Trophoblast cell (in vitro differentiated cells and primary cell): Measurements from ENCODE around the gene PRR5.

Experiments used
- DNase-seq, 2 donors: peaks; one replicate each; pipeline ENCODE4 v3.0.0-alpha.2; 2016
- H2AFZ ChIP-seq: 2 replicates; pipeline ENCODE4 v1.6.1; 2013; ENCODE audit warnings: low read length, moderate library complexity, mild to moderate bottlenecking; ENCODE audit not compliant: insufficient read depth, poor library complexity
- H2AK5ac ChIP-seq: 2 replicates; pipeline ENCODE4 v1.6.1; 2013; ENCODE audit warnings: mild to moderate bottlenecking, low read length
- H2BK120ac ChIP-seq: 2 replicates; pipeline ENCODE4 v1.6.1; 2013; ENCODE audit warnings: low read length, mild to moderate bottlenecking, moderate library complexity; ENCODE audit not compliant: insufficient read depth, poor library complexity
- H2BK12ac ChIP-seq: 2 replicates; pipeline ENCODE4 v1.6.1; 2013; ENCODE audit warnings: mild to moderate bottlenecking, low read length, moderate library complexity
- H2BK5ac ChIP-seq: 2 replicates; pipeline ENCODE4 v1.6.1; 2013; ENCODE audit warnings: low read length, low read depth, moderate library complexity, mild to moderate bottlenecking; ENCODE audit not compliant: poor library complexity
- H3K14ac ChIP-seq: 2 replicates; pipeline ENCODE4 v1.6.1; 2013; ENCODE audit warnings: mild to moderate bottlenecking, low read length
- H3K18ac ChIP-seq: 2 replicates; pipeline ENCODE4 v1.6.1; 2013; ENCODE audit warnings: mild to moderate bottlenecking, low read length
- H3K23ac ChIP-seq: 2 replicates; pipeline ENCODE4 v1.6.1; 2013; ENCODE audit warnings: low read length
- H3K27ac ChIP-seq: 2 replicates; pipeline ENCODE4 v1.5.1; 2013; ENCODE audit warnings: low read depth, mild to moderate bottlenecking, inconsistent platforms, low read length, moderate library complexity
- H3K27me3 ChIP-seq: 2 replicates; pipeline ENCODE4 v1.6.1; 2013; ENCODE audit warnings: inconsistent platforms, mild to moderate bottlenecking, low read length, moderate library complexity; ENCODE audit not compliant: insufficient read depth
- H3K36me3 ChIP-seq, 2 experiments: 1 replicate in 1 of 2; 2 replicates in 1 of 2; pipeline ENCODE4 v1.6.1; 2013; ENCODE audit warnings: low read length in 2 of 2, mild to moderate bottlenecking in 2 of 2, moderate library complexity in 1 of 2; ENCODE audit not compliant: insufficient read depth in 2 of 2, control insufficient read depth in 1 of 2
- H3K4ac ChIP-seq: 2 replicates; pipeline ENCODE4 v1.6.1; 2013; ENCODE audit warnings: low read depth, mild to moderate bottlenecking, low read length, moderate library complexity
- H3K4me1 ChIP-seq, 2 experiments: 1 replicate in 1 of 2; 2 replicates in 1 of 2; pipeline ENCODE4 v1.6.1; 2013; ENCODE audit warnings: low read length in 2 of 2, mild to moderate bottlenecking in 2 of 2, moderate library complexity in 1 of 2; ENCODE audit not compliant: insufficient read depth in 2 of 2, control insufficient read depth in 1 of 2
- H3K4me2 ChIP-seq: 2 replicates; pipeline ENCODE4 v1.6.1; 2013; ENCODE audit warnings: inconsistent platforms, mild to moderate bottlenecking, low read length, moderate library complexity
- H3K4me3 ChIP-seq: 2 replicates; pipeline ENCODE4 v1.5.1; 2013; ENCODE audit warnings: mild to moderate bottlenecking, low read depth, low read length, inconsistent platforms
- H3K79me1 ChIP-seq: one replicate; pipeline ENCODE4 v1.6.1; 2013; ENCODE audit warnings: low read length
- H3K79me2 ChIP-seq: 2 replicates; pipeline ENCODE4 v1.6.1; 2013; ENCODE audit warnings: low read length, mild to moderate bottlenecking; ENCODE audit not compliant: control insufficient read depth, insufficient read depth, poor library complexity
- H3K9ac ChIP-seq: 2 replicates; pipeline ENCODE4 v1.6.1; 2013; ENCODE audit warnings: mild to moderate bottlenecking, low read length
- H3K9me3 ChIP-seq: 2 replicates; pipeline ENCODE4 v1.6.1; 2013; ENCODE audit warnings: low read depth, mild to moderate bottlenecking, control low read depth, inconsistent platforms, low read length; ENCODE audit not compliant: insufficient read depth
- H4K12ac ChIP-seq: 2 replicates; pipeline ENCODE4 v1.6.1; 2013; ENCODE audit warnings: low read depth, mild to moderate bottlenecking, low read length, moderate library complexity
- H4K8ac ChIP-seq: 2 replicates; pipeline ENCODE4 v1.6.1; 2013; ENCODE audit warnings: low read depth, mild to moderate bottlenecking, low read length, moderate library complexity
- H4K91ac ChIP-seq: one replicate; pipeline ENCODE4 v1.6.1; 2013; ENCODE audit warnings: low read depth, mild to moderate bottlenecking, low read length, moderate library complexity
- WGBS: extraction: QIAGEN DNeasy Blood & Tissue Kit; methylation state at CpG from one replicate; pipeline ENCODE4 v1.1.7; 2013; ENCODE audit warnings: missing lambda C conversion rate; ENCODE audit not compliant: insufficient read length, insufficient coverage; ENCODE audit errors: extremely low coverage; 5-methylcytosine and 5-hydroxymethylcytosine counted together

Gene PRR5

DNA sequence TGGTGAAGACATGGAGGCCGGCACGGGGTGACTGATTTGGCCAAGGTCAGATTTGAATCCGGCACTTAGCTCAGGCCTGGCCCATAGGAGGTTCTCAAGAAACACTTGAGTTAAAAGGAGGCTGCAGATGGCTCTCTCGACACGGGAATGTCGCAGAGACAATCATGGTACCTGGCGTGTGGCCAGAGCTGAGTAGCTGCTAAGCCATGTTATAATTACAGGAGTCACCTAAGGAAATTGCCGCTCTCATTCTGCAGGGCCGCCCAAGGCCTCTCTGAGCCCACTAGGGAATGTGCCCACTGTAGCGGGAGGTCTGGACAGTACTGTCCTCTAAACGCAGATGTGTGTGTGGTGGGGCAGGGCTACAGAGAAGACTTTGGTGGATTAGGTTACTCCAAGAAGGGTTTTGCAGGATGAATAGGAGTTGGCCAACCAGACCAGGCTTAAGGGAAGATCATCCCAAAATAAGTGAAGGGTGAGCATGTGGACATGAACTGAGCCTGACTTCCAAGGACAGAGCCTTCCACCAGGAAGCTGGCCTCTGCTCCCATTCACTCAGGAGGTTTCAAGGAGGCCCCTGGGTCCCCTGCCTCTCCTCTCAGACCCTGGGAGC lies 19.3 kb upstream of the PRR5 start:
- Histone ChIP-seq H3K4ac (no peak overlapping the region), H3K23ac (no peak overlapping the region), H4K8ac (no peak overlapping the region), H2BK12ac (no peak overlapping the region), H2AFZ (no peak overlapping the region), H3K14ac (no peak overlapping the region), H4K91ac (no peak overlapping the region), H4K12ac (no peak overlapping the region), H3K18ac (no peak overlapping the region), H3K27ac (no peak overlapping the region), H3K36me3 (no peaks in the 10 kb centered on the region), H3K9me3 (no peaks in the 10 kb centered on the region), H3K27me3 (no peaks in the 10 kb centered on the region), H3K9ac (no peak overlapping the region), H3K4me3 (no peak overlapping the region), H3K79me2 (no peaks in the 10 kb centered on the region), H2BK5ac (no peak overlapping the region), H2BK120ac (no peak overlapping the region), H3K79me1 (peaks cover 12% of the 10 kb centered on the region), H3K4me2 (no peak overlapping the region), H2AK5ac (no peak overlapping the region), H3K4me1 (peaks cover 10 to 16% of the 10 kb centered on the region in 2 experiments)
- DNase-seq: no peak
- no CpG with 5 or more reads among the region's 11 CpGs for WGBS

DNA sequence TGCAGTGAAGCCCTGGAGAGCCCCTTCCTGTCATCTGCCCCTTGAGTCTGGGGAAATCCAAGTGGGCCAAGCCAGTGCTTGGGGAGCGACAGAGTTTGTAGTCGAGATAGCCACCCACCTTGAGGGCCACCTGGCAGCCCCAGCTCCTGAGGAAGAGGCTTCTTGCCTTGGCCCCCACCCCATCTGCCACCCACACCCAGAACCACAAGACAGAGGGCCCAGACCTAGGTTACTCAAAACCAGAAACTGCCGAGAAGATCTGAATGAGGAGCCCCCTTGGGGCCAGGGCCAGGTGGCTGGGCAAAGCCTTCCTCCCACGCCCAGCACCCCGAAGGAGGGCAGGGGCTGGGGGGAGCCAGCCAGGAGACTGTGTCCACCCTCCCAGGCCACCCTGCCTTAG lies 18.8 kb upstream of the PRR5 start:
- no peaks in the 10 kb centered on the region for H3K27me3 ChIP-seq
- no peak overlapping the region for H4K12ac ChIP-seq
- no peak overlapping the region for H3K4ac ChIP-seq
- no peak overlapping the region for H3K14ac ChIP-seq
- no peak overlapping the region for H3K9ac ChIP-seq
- no peak overlapping the region for H3K4me2 ChIP-seq
- no peaks in the 10 kb centered on the region for H3K79me2 ChIP-seq
- H3K18ac ChIP-seq: no peak overlapping the region
- H2AK5ac ChIP-seq: no peak overlapping the region
- no peak overlapping the region for H4K8ac ChIP-seq
- DNase-seq: no peak
- H2BK12ac ChIP-seq: no peak overlapping the region
- no peaks in the 10 kb centered on the region for H3K9me3 ChIP-seq
- no peak overlapping the region for H2BK5ac ChIP-seq
- H2AFZ ChIP-seq: no peak overlapping the region
- peaks cover 12% of the 10 kb centered on the region for H3K79me1 ChIP-seq
- peak overlapping the region; percentile 13 for H4K91ac ChIP-seq
- H3K27ac ChIP-seq: no peak overlapping the region
- H3K4me3 ChIP-seq: no peak overlapping the region
- H3K4me1 ChIP-seq: peaks cover 11 to 16% of the 10 kb centered on the region in 2 experiments
- peak overlapping the region; percentile 18 for H2BK120ac ChIP-seq
- WGBS: no CpG with 5 or more reads among the region's 5 CpGs
- H3K23ac ChIP-seq: no peak overlapping the region
- H3K36me3 ChIP-seq: no peaks in the 10 kb centered on the region

DNA sequence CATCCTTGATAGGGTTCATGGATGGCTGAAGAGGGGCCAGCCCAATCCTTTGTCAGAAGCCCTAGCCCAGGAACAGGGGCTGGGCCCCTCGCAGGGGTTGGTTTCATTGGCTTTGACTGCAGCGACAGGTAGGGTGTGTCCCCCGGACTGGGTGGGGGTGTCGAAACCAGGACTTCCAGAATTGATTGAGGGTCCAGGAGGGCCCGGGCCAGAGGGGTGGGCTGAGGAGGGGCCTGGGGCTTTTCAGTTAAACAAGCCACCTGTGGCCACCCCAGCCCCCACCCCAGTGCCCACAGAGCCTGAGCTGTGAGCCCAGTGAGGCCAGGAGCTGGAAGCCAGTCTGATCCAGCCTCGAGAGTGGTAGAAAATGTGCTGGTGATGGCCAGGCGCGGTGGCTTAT lies 18.1 kb upstream of the PRR5 start:
- H4K12ac ChIP-seq: no peak overlapping the region
- H3K23ac ChIP-seq: no peak overlapping the region
- no peaks in the 10 kb centered on the region for H3K79me2 ChIP-seq
- no peak overlapping the region for H3K4me3 ChIP-seq
- peak overlapping the region; percentile 26 for H4K91ac ChIP-seq
- H2BK5ac ChIP-seq: no peak overlapping the region
- no peak overlapping the region for H3K4me2 ChIP-seq
- no peaks in the 10 kb centered on the region for H3K9me3 ChIP-seq
- WGBS: no CpG with 5 or more reads among the region's 8 CpGs
- peaks cover 12% of the 10 kb centered on the region for H3K79me1 ChIP-seq
- no peak overlapping the region for H3K4ac ChIP-seq
- no peak overlapping the region for H3K14ac ChIP-seq
- H2BK12ac ChIP-seq: peak overlapping the region; percentile 15
- H4K8ac ChIP-seq: no peak overlapping the region
- H2BK120ac ChIP-seq: peak overlapping the region; percentile 18
- DNase-seq: no peak
- no peak overlapping the region for H2AFZ ChIP-seq
- no peak overlapping the region for H3K18ac ChIP-seq
- peak overlapping the region; percentile 13 for H2AK5ac ChIP-seq
- H3K4me1 ChIP-seq: peaks cover 12 to 19% of the 10 kb centered on the region in 2 experiments
- no peaks in the 10 kb centered on the region for H3K36me3 ChIP-seq
- no peaks in the 10 kb centered on the region for H3K27me3 ChIP-seq
- H3K9ac ChIP-seq: no peak overlapping the region
- H3K27ac ChIP-seq: no peak overlapping the region

DNA sequence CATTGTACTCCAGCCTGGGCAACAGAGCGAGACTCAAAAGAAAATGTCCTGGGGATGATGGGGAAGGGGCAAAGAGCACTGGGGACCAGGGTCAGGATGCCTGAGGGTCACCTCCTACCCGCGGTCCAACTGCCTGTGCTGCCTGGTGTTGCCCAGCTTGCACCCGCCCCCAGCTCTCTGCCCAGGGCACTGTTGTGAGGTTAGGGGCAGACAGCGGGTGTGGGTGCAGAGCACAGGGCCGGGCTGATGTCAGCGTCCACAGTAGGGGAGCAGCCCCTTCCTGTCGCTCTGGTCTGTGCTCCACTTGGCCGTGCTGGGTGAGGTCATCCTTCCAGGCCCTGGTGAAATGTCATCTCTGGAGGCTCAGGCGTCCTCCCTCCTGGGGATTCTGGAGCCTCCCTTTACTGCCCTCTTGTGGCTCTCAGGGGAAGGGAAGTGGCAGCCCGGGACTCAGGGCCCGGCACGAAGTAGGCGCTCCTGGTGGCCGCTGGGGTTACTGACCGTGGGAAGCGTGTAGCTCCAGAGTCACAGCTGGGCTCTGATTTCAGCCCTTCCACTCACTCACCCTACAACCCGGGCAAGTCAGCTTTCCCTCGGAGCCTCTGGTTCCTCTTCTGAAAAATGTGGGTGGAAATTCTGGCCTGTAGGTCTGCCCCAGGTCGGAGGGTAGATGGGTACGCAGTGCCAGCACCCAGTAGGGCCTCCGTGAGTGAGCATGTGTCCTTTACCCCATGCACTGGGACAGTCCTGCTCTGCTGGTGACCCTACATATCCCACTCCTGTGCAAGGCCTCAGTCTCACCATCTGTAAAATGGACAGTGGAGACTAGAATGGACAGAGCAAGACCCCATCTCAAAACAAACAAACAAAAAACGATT lies 17.3 kb upstream of the PRR5 start:
- H3K27me3 ChIP-seq: no peaks in the 10 kb centered on the region
- H2BK12ac ChIP-seq: peak overlapping the region; percentile 55
- peak overlapping the region; percentile 12 for H2AFZ ChIP-seq
- H2BK120ac ChIP-seq: peak overlapping the region; percentile 19
- no CpG with 5 or more reads among the region's 23 CpGs for WGBS
- peak overlapping the region; percentile 31 for H3K18ac ChIP-seq
- H3K9me3 ChIP-seq: no peaks in the 10 kb centered on the region
- no peak overlapping the region for H3K4ac ChIP-seq
- peak overlapping the region; percentile 15 for H4K8ac ChIP-seq
- no peak overlapping the region for H3K4me3 ChIP-seq
- peak overlapping the region; percentile 13 for H2AK5ac ChIP-seq
- H4K91ac ChIP-seq: peak overlapping the region; percentile 53
- peak overlapping the region; percentile 42 for H3K27ac ChIP-seq
- H4K12ac ChIP-seq: no peak overlapping the region
- peak overlapping the region; percentile 38 for H3K14ac ChIP-seq
- peaks cover 19 to 23% of the 10 kb centered on the region in 2 experiments for H3K4me1 ChIP-seq
- H3K36me3 ChIP-seq: no peaks in the 10 kb centered on the region
- H3K4me2 ChIP-seq: peak overlapping the region; percentile 30
- peak overlapping the region; percentile 29 for H2BK5ac ChIP-seq
- DNase-seq: peak; percentile 90 to 94
- peaks cover 12% of the 10 kb centered on the region for H3K79me1 ChIP-seq
- H3K79me2 ChIP-seq: no peaks in the 10 kb centered on the region
- no peak overlapping the region for H3K9ac ChIP-seq
- no peak overlapping the region for H3K23ac ChIP-seq
